ENCODE results near the gene AUP1.

- TF ChIP-seq EZH2 (IDR thresholded peaks at IDR 0.05; ENCODE audit: borderline replicate concordance, low read depth, low read length, severe bottlenecking) (no peak), POLR2A (IDR thresholded peaks at IDR 0.05; ENCODE audit: low read depth, low read length) (no peak), CTCF (IDR thresholded peaks at IDR 0.05; ENCODE audit: extremely low read depth in 1 of 2, insufficient read depth in 1 of 2, low read depth in 1 of 2, low read length in 2 of 2) (no peak), MYC (IDR thresholded peaks at IDR 0.05; ENCODE audit: low read depth, low read length) (no peak), POLR2AphosphoS5 (IDR thresholded peaks at IDR 0.05; ENCODE audit: insufficient read depth, low read depth, low read length) (no peak), MAX (IDR thresholded peaks at IDR 0.05; ENCODE audit: insufficient read depth, insufficient read length) (no peak), JUN (IDR thresholded peaks at IDR 0.05; ENCODE audit: borderline replicate concordance, insufficient read depth, insufficient read length, low read depth) (no peak), FOS (IDR thresholded peaks at IDR 0.05; ENCODE audit: borderline replicate concordance, insufficient read depth, low read length) (no peak)
Measured at GRCh38 chr2:74551530-74551929, 22.0 kb upstream of the AUP1 start.

Measured in endothelial cell of umbilical vein (primary cell).